Measurements from ENCODE around the gene FBXW11.
"Not testable (repeated sequence)": the region's sequence is repeated elsewhere in the genome, so short reads cannot be mapped to it uniquely, and the experiment has no call there.

The FBXW11 gene

GRCh38 chr5:172006321-172007174 lies at the start of gene FBXW11:
Gene FBXW11, minus strand, starts transcription at chr5:172006638. Its CDS starts 136 bp downstream, at chr5:172006502.
- DNase-seq: peak; percentile 94 to 97

- no peak for DNase-seq
These were observed 49.6 kb upstream of the FBXW11 start for GRCh38 chr5:172055996-172056395.

- DNase-seq: no peak
These were observed 49.0 kb upstream of the FBXW11 start for GRCh38 chr5:172055421-172055820.

GRCh38 chr5:172054611-172055153 lies 48.2 kb upstream of the FBXW11 start:
- no peak for DNase-seq

- peak in 1 of 2 donors; percentile 74 for DNase-seq
These were observed 46.2 kb upstream of the FBXW11 start for GRCh38 chr5:172052450-172053236.

GRCh38 chr5:172051643-172052339 lies 45.4 kb upstream of the FBXW11 start:
- peak in 1 of 2 donors; percentile 63 for DNase-seq

GRCh38 chr5:172050080-172050479 lies 43.6 kb upstream of the FBXW11 start:
- DNase-seq: peak in 1 of 2 donors; percentile 52

- no peak for DNase-seq
These were observed 42.9 kb upstream of the FBXW11 start for GRCh38 chr5:172049226-172049796.

- peak in 1 of 2 donors; percentile 48 for DNase-seq
These were observed 42.2 kb upstream of the FBXW11 start for GRCh38 chr5:172048539-172049101.

- no peak for DNase-seq
These were observed 41.7 kb upstream of the FBXW11 start for GRCh38 chr5:172048170-172048422.

GRCh38 chr5:172046593-172046992 lies 40.2 kb upstream of the FBXW11 start:
- DNase-seq: peak in 1 of 2 donors; percentile 26

- no peak for DNase-seq
These were observed 38.8 kb upstream of the FBXW11 start for GRCh38 chr5:172045315-172045632.

- peak in 1 of 2 donors; percentile 43 for DNase-seq
These were observed 38.3 kb upstream of the FBXW11 start for GRCh38 chr5:172044631-172045314.

- DNase-seq: no peak
These were observed 37.4 kb upstream of the FBXW11 start for GRCh38 chr5:172043865-172044264.

- DNase-seq: no peak
These were observed 35.7 kb upstream of the FBXW11 start for GRCh38 chr5:172042183-172042582.

- DNase-seq: peak in 1 of 2 donors; percentile 41
These were observed 31.7 kb upstream of the FBXW11 start for GRCh38 chr5:172038167-172038566.

GRCh38 chr5:172035049-172035448 lies 28.6 kb upstream of the FBXW11 start:
- DNase-seq: peak; percentile 53 to 90

- DNase-seq: peak in 1 of 2 donors; percentile 47
These were observed 25.5 kb upstream of the FBXW11 start for GRCh38 chr5:172031894-172032461.

- no peak for DNase-seq
These were observed 23.4 kb upstream of the FBXW11 start for GRCh38 chr5:172029876-172030275.

GRCh38 chr5:172028167-172028566 lies 21.7 kb upstream of the FBXW11 start:
- DNase-seq: no peak

- not testable (repeated sequence) for DNase-seq
These were observed 13.8 kb upstream of the FBXW11 start for GRCh38 chr5:172020110-172020786.
